AG04449 (cell line): ENCODE results near the gene BCAR3.

ENCODE experiments used
- CTCF ChIA-PET: fragments of 350-600 bp; formaldehyde crosslinking; extraction: SDS; loops from one replicate; lab custom pipeline; 2021; ENCODE audit warnings: antibody characterized with exemption; lab: Yijun Ruan, JAX
- POLR2A ChIA-PET: fragments of 400-600, 350-600 bp; formaldehyde crosslinking; extraction: SDS; loops from one replicate; lab custom pipeline; 2020; ENCODE audit warnings: antibody characterized with exemption, inconsistent platforms; lab: Yijun Ruan, JAX
- DNase-seq: peaks from one replicate; pipeline ENCODE4 v3.0.0-alpha.2; 2010; ENCODE audit warnings: low read depth, low spot score
- H3K4me3 ChIP-seq: 2 replicates; pipeline ENCODE4 v1.5.1; 2011; ENCODE audit warnings: low read depth, mild to moderate bottlenecking, control low read depth, low read length
- CTCF ChIP-seq: IDR thresholded peaks from one replicate; pipeline ENCODE4 v1.5.1; 2011; ENCODE audit warnings: mild to moderate bottlenecking, moderate library complexity, low read length, control low read depth, inconsistent platforms; ENCODE audit not compliant: insufficient read depth; ENCODE audit errors: missing control alignments

Gene BCAR3

GRCh38 chr1:93522721-93523120 is 158.9 kb downstream of the BCAR3 start:
- H3K4me3 ChIP-seq = no peak overlapping the region
- CTCF ChIA-PET = interaction anchor here (0.9 kb wide), 1 partner anchor 11 kb away, joined by 3 read pairs; no protein-coding TSS in a partner anchor
- TF ChIP-seq CTCF = no peak

GRCh38 chr1:93521618-93522017 is 160.0 kb downstream of the BCAR3 start:
- no peak for DNase-seq
- no peak for TF ChIP-seq CTCF
- no peak overlapping the region for H3K4me3 ChIP-seq
- POLR2A ChIA-PET = no interaction called here
- CTCF ChIA-PET = interaction anchor here (1.3 kb wide), 1 partner anchor 19 kb away, joined by 3 read pairs; no protein-coding TSS in a partner anchor

More at GRCh38 chr1:93522721-93523120, 158.9 kb downstream of the BCAR3 start:
- DNase-seq = no peak
- POLR2A ChIA-PET = no interaction called here

GRCh38 chr1:93519199-93519829 is 162.3 kb downstream of the BCAR3 start:
- ChIA-PET CTCF (interaction anchor here (0.6 to 1.0 kb wide), 2 partner anchors 21 to 33 kb away, joined by 3 read pairs; no protein-coding TSS in a partner anchor), POLR2A (no interaction called here)

GRCh38 chr1:93518516-93518915 is 163.1 kb downstream of the BCAR3 start:
- TF ChIP-seq CTCF = no peak
- H3K4me3 ChIP-seq = no peak overlapping the region
- DNase-seq = no peak
- ChIA-PET POLR2A (no interaction called here), CTCF (interaction anchor here (1.0 kb wide), 1 partner anchor 22 kb away, joined by 3 read pairs; no protein-coding TSS in a partner anchor)

More at GRCh38 chr1:93519199-93519829, 162.3 kb downstream of the BCAR3 start:
- DNase-seq = no peak
- TF ChIP-seq CTCF = no peak
- no peak overlapping the region for H3K4me3 ChIP-seq

- TF ChIP-seq CTCF = no peak
- DNase-seq = no peak
- ChIA-PET CTCF (no interaction called here), POLR2A (no interaction called here)
- no peak overlapping the region for H3K4me3 ChIP-seq
Observed at GRCh38 chr1:93516164-93516563, 165.5 kb downstream of the BCAR3 start.
